ENCODE results near the gene PSAT1. TPM values are rescaled to one million over a fixed set of nuclear protein-coding genes. Genes with fewer than 3 reads are reported as not detected.

Gene PSAT1
- total RNA-seq, 1 experiment from 2014 or later, result 226 TPM

- Histone ChIP-seq H3K9me3 (ENCODE audit: control insufficient read depth in 1 of 2, insufficient read depth in 1 of 2, low read depth in 1 of 2, low read length in 2 of 2) (no peaks in the 10 kb centered on the region), H3K4me3 (replicated peaks in 1 of 2; ENCODE audit: low read depth in 1 of 2, low read length in 2 of 2) (no peak overlapping the region), H3K9ac (ENCODE audit: low read length) (no peak overlapping the region), H4K20me1 (ENCODE audit: insufficient read depth) (no peaks in the 10 kb centered on the region), H2AFZ (ENCODE audit: low read depth, low read length, poor library complexity, severe bottlenecking) (no peak overlapping the region), H3K27ac (ENCODE audit: low read depth, low read length) (no peak overlapping the region), H3K4me2 (ENCODE audit: low read length) (no peak overlapping the region), H3K36me3 (ENCODE audit: control insufficient read depth in 1 of 2, insufficient read depth in 2 of 2, low read length in 2 of 2) (no peaks in the 10 kb centered on the region), H3K79me2 (ENCODE audit: insufficient read depth, low read length) (peaks cover 24% of the 10 kb centered on the region), H3K4me1 (ENCODE audit: control insufficient read depth in 1 of 2, insufficient read depth in 2 of 2, low read length in 2 of 2) (peaks cover 17 to 21% of the 10 kb centered on the region in 2 experiments; a peak in 3 of 4 replicates), H3K9me2 (ENCODE audit: insufficient read depth) (no peaks in the 10 kb centered on the region), H3K27me3 (ENCODE audit: insufficient read depth, low read length) (no peaks in the 10 kb centered on the region)
- POLR2A ChIA-PET, result no interaction called here
- no TSS peak for BruUV-seq (replicated peaks)
- ATAC-seq, result no peak
- intact Hi-C loops (cut with micrococcal nuclease), result no loop called here
- TF ChIP-seq FOSL1 (IDR thresholded peaks at IDR 0.05; ENCODE audit: low read depth) (no peak), EZH2phosphoT487 (IDR thresholded peaks at IDR 0.05; ENCODE audit: borderline replicate concordance) (no peak), SP1 (IDR thresholded peaks at IDR 0.05; ENCODE audit: low read depth) (no peak), TCF7L2 (IDR thresholded peaks at IDR 0.05; ENCODE audit: borderline replicate concordance, extremely low read depth, insufficient read depth, insufficient read length) (no peak), EGR1 (IDR thresholded peaks at IDR 0.05; ENCODE audit: low read depth) (no peak), CTCF (IDR thresholded peaks at IDR 0.05 in 2 of 3, conservative IDR thresholded peaks at IDR 0.05 in 1 of 3; ENCODE audit: borderline replicate concordance in 1 of 3, insufficient read depth in 1 of 3, low read depth in 2 of 3, low read length in 2 of 3) (no peak), POLR2AphosphoS5 (IDR thresholded peaks at IDR 0.05; ENCODE audit: low read depth, low read length) (no peak), YY1 (IDR thresholded peaks at IDR 0.05; ENCODE audit: extremely low read depth, insufficient replicate concordance, low read depth, low read length) (no peak), ELF1 (IDR thresholded peaks at IDR 0.05; ENCODE audit: borderline replicate concordance, low read depth) (no peak), JUND (IDR thresholded peaks at IDR 0.05) (no peak), MAX (IDR thresholded peaks at IDR 0.05) (no peak), EZH2 (IDR thresholded peaks at IDR 0.05) (no peak), ATF3 (IDR thresholded peaks at IDR 0.05) (no peak), CEBPB (IDR thresholded peaks at IDR 0.05; ENCODE audit: low read depth) (no peak)
- no peak for DNase-seq (ENCODE audit: low read depth, low spot score)
- CTCF ChIA-PET, result interaction anchor here (0.7 kb wide), 1 partner anchor 624 kb away, joined by 3 read pairs; no protein-coding TSS in a partner anchor
- RAD21 ChIA-PET (ENCODE audit: low non-redundant PET in 1 of 2, low total read pairs in 2 of 2, uncharacterized antibody in 2 of 2, unreplicated experiment in 2 of 2), result no interaction called here
These were observed 2.4 kb upstream of the PSAT1 start for GRCh38 chr9:78294290-78295176.

Data from HCT116 (cell line).